Measurements from ENCODE around the gene ZNF628.

DNA sequence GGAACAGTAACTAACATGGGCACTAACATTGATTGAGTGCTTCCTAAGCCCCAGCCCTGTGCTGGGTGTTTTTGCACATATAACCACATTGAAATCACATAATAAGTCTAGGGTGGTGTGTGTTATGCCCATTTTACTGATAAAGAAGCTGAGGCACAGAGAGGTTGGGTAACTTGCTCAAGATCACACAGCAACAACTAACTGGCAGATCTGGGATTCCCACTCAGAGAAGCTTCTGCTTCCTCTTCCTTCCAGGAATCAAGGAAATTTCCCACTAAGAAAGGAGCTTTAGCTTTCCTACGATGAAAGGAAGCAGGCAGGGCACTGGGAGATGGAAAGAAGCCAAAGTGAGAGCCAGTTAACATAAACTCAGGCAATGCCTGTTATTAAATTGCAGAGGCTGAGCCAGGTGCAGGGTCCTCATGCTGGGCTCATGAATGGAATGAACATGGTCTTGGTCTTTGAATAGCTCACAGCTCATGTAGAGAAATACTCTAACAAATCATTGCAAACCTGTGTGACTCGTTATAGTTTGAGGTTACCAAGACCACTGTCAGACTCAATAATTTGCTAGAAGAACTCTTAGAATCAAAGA, 21.9 kb downstream of the ZNF628 start:
- TF ChIP-seq, protein P1, sequence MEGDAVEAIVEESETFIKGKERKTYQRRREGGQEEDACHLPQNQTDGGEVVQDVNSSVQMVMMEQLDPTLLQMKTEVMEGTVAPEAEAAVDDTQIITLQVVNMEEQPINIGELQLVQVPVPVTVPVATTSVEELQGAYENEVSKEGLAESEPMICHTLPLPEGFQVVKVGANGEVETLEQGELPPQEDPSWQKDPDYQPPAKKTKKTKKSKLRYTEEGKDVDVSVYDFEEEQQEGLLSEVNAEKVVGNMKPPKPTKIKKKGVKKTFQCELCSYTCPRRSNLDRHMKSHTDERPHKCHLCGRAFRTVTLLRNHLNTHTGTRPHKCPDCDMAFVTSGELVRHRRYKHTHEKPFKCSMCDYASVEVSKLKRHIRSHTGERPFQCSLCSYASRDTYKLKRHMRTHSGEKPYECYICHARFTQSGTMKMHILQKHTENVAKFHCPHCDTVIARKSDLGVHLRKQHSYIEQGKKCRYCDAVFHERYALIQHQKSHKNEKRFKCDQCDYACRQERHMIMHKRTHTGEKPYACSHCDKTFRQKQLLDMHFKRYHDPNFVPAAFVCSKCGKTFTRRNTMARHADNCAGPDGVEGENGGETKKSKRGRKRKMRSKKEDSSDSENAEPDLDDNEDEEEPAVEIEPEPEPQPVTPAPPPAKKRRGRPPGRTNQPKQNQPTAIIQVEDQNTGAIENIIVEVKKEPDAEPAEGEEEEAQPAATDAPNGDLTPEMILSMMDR (IDR thresholded peaks at IDR 0.05) = no peak
- TF ChIP-seq EZH2 (IDR thresholded peaks at IDR 0.05; ENCODE audit: borderline replicate concordance, insufficient read depth, low read depth, low read length, poor library complexity, severe bottlenecking) = no peak
